Ectodermal cell (in vitro differentiated cells): Measurements from ENCODE around the gene SLC25A24.
"Not testable (repeated sequence)": the region's sequence is repeated elsewhere in the genome, so short reads cannot be mapped to it uniquely, and the experiment has no call there.

ENCODE experiments used
- H3K27ac ChIP-seq: 2 replicates; pipeline ENCODE4 v1.7.0; 2013; ENCODE audit warnings: mild to moderate bottlenecking, low read depth, low read length; ENCODE audit not compliant: insufficient read depth, poor library complexity, severe bottlenecking
- H3K27me3 ChIP-seq: 2 replicates; pipeline ENCODE4 v1.7.0; 2013; ENCODE audit warnings: mild to moderate bottlenecking, low read length; ENCODE audit not compliant: insufficient read depth, control insufficient read depth, poor library complexity, severe bottlenecking
- H3K36me3 ChIP-seq: one replicate; pipeline ENCODE4 v1.7.0; 2013; ENCODE audit warnings: low read length; ENCODE audit not compliant: control insufficient read depth, insufficient read depth
- H3K4me1 ChIP-seq: one replicate; pipeline ENCODE4 v1.7.0; 2013; ENCODE audit warnings: low read length; ENCODE audit not compliant: control insufficient read depth, insufficient read depth
- H3K4me3 ChIP-seq: 2 replicates; pipeline ENCODE4 v1.7.0; 2013; ENCODE audit warnings: low read depth, low read length, control low read depth; ENCODE audit not compliant: insufficient read depth
- H3K9me3 ChIP-seq: 2 replicates; pipeline ENCODE4 v1.7.0; 2013; ENCODE audit warnings: mild to moderate bottlenecking, low read length, moderate library complexity; ENCODE audit not compliant: control insufficient read depth
- WGBS, 2 experiments: methylation state at CpG; one replicate each; pipeline ENCODE4 v1.1.7; 2013; ENCODE audit warnings: missing lambda C conversion rate in 2 of 2; 5-methylcytosine and 5-hydroxymethylcytosine counted together

Gene SLC25A24

DNA sequence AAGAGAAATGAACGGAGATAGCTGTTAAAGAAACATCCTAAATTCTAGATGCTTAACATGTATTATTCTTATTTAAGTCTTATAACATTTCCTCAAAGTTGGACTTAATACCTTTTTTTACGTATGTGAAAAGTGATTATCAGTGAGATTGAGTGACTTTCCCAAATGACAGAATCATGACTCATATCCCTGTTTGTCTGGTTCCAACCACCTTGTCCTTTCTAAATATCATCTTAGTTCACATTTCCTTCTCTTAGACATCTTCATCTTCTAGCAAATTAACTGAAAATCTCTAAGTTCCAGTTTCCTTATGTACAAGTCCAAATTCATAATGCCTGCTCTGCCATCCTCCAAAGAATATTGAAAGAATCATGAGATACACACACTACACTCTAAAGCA, 16.9 kb upstream of the SLC25A24 start:
- H3K27me3 ChIP-seq, H3K9me3 ChIP-seq, H3K36me3 ChIP-seq, H3K4me3 ChIP-seq, H3K27ac ChIP-seq, H3K4me1 ChIP-seq: not testable (repeated sequence)
- 88% methylated on average over 1 of the region's 2 CpGs; no CpG with 5 or more reads in 1 of the 2 experiments for WGBS, 2 experiments

DNA sequence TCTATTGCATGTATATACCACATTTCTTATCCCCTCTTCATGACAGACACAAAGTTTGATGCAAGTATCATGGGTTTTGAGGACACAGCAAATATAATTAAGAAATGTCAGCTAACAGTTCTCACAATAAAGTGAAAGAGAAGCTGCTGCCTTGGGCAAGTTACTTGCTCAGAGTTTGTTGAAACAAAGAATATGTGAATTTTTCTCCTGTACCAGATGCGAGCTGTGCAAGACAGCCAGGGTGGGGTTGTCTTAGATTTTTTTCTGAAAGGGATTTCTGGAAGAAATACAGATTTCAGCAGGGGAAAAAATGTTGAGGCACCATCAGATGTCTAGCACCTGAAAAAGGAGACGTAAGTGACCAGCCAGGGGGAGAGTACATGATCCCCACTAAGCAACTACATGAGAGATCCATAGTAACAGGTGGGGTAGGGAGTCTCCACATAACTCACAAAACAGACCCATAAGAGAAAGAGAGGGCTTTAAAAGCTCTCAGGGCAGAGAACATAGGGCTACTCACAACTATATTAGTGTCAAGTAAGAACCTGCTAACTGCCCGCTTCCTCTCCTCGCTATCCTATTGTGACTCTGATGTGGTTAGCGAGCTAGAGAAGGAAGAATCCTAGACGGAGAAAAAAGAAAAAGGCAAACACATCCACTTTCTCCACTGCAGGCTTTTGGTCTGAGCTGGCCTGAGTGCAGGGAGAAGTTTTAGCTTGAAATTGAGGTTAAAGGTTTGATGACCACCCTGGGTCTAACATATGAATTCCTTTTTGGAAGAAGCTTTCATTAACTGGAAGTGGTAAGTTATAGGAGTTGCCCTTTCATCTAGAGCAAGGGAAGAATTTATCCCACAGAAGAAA, 16.1 kb upstream of the SLC25A24 start:
- not testable (repeated sequence) for H3K36me3 ChIP-seq, H3K4me1 ChIP-seq
- WGBS, 2 experiments, result 90 to 98% methylated on average over 5 to 6 of the region's 6 CpGs

DNA sequence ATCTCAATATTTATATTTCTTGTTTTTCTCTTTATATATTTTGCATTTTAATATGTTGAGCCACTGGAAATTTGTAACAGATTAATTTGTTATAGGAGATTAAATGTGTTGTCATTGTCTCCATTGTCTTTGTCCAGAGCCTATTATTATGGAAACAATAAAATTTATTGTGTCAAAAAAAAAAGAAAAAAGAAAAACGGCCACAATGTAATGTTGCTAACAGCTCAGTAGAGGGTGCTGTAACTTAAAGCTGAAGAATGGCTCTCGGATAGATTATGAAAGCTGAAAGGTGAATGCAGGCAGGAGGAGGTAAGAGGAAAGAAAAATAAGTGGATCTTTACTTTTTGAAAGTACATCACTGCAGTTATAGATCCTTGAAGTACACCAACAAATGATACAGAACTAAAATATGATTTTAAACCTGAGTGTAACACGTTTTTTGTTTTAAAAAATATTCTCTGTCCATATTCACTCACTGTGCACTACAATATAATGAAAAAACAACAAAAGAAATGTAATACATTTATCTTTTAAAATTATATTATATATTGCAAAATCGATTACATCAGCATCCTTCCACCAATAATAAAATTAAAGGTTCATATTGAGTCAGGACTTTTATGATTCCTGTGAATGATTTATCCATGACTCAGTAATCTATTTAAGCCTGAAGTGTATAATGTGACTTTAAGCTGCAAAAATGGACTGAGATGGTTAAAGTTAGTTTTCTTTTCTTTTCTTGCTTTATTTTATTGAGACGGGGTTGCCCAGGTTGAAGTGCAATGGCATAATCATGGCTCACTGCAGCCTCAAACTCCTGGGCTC, 14.7 kb upstream of the SLC25A24 start:
- not testable (repeated sequence) for H3K27me3 ChIP-seq, H3K9me3 ChIP-seq, H3K4me3 ChIP-seq, H3K4me1 ChIP-seq, H3K36me3 ChIP-seq, H3K27ac ChIP-seq
- WGBS, 2 experiments, result 0% methylated on average over 2 of the region's 5 CpGs; no CpG with 5 or more reads in 1 of the 2 experiments

More for the DNA sequence above, 16.1 kb upstream of the SLC25A24 start:
- H3K9me3 ChIP-seq, H3K27me3 ChIP-seq, H3K27ac ChIP-seq, H3K4me3 ChIP-seq: not testable (repeated sequence)

DNA sequence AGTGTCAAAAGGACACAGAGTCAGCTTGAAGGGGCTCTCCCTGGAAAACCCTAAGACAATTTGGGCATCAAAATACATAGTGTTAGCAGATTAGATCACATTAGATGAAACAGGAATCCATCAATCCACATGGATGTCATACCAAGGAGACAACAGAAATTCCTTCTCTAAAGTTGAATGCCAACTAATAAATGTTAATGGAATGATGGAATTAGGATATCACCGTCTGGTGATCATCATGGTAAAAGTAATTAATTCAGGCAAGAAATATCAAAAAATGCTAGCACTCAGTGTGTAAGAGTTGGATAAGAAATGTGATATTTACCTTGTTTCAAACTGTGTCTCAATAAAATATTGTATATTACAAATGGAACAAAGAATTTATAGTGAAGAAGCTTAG, 10.9 kb upstream of the SLC25A24 start:
- 88 to 95% methylated on average over 1 of the region's 1 CpG for WGBS, 2 experiments
- H3K4me1 ChIP-seq, result no peaks in the 10 kb centered on the region
- H3K4me3 ChIP-seq, result no peak overlapping the region
- no peaks in the 10 kb centered on the region for H3K27me3 ChIP-seq
- H3K9me3 ChIP-seq, result no peaks in the 10 kb centered on the region
- H3K27ac ChIP-seq, result no peak overlapping the region
- no peaks in the 10 kb centered on the region for H3K36me3 ChIP-seq

DNA sequence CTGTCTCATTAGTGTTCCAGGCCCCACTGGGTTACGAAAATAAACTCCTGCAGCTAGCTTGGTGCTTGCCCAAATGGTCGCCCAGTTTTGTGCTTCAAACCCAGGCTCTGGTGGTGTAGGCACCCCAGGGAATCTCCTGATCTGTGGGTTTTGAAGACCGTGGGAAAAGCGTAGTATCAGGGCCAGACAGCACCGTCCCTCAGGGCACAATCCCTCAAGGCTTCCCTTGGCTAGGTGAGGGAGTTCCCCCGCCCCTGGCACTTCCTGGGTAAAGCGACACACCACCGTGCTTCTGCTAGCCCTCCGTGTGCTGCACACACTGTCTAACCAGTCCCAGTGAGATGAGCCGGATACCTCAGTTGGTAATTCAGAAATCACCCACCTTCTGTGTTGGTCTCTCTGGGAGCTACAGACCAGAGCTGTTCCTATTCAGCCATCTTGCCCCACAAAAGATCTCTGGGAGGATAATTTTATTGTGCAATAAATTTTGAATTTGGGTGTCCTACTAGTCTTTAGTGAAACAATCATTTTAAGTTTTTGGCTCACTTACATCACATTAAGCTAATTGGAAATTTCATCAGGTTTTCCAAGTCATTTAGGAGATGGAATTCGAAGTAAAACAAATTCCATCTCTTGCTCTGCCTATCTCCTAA, 9.4 kb upstream of the SLC25A24 start:
- no peaks in the 10 kb centered on the region for H3K4me1 ChIP-seq
- no peak overlapping the region for H3K4me3 ChIP-seq
- WGBS, 2 experiments, result 89 to 90% methylated on average over 11 of the region's 11 CpGs
- H3K27ac ChIP-seq, result no peak overlapping the region
- H3K27me3 ChIP-seq, result no peaks in the 10 kb centered on the region
- H3K36me3 ChIP-seq, result no peaks in the 10 kb centered on the region
- no peaks in the 10 kb centered on the region for H3K9me3 ChIP-seq

DNA sequence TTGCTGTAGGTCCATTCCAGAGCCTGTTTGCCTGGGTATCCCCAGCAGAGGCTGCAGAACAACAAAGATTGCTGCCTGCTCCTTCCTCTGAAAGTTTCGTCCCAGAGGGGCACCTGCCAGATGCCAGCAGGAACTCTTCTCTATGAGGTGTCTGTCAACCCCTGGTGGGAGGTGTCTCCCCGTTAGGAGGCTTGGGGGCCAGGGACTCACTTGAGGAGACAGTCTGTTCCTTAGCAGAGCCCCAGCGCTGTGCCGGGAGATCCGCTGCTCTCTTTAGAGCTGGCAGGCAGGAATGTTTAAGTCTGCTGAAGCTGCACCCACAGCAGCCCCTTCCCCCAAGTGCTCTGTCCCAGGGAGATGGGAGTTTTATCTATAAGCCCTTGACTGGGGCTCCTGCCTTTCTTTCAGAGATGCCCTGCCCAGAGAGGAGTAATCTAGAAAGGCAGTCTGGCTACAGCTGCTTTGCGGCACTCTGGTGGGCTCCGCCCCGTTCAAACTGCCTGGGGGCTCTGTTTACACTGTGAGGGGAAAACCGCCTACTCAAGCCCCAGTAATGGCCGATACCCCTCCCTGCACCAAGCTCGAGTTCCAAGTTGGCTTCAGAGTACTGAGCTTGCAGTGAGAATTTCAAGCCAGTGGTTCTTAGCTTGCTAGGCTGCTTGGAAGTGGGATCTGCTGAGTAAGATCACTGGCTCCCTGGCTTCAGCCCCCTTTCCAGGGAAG, 8.7 kb upstream of the SLC25A24 start:
- Histone ChIP-seq H3K36me3 (no peaks in the 10 kb centered on the region), H3K9me3 (no peaks in the 10 kb centered on the region), H3K4me3 (no peak overlapping the region), H3K27ac (no peak overlapping the region), H3K27me3 (no peaks in the 10 kb centered on the region), H3K4me1 (no peaks in the 10 kb centered on the region)
- WGBS, 2 experiments, result 78 to 82% methylated on average over 11 of the region's 11 CpGs

DNA sequence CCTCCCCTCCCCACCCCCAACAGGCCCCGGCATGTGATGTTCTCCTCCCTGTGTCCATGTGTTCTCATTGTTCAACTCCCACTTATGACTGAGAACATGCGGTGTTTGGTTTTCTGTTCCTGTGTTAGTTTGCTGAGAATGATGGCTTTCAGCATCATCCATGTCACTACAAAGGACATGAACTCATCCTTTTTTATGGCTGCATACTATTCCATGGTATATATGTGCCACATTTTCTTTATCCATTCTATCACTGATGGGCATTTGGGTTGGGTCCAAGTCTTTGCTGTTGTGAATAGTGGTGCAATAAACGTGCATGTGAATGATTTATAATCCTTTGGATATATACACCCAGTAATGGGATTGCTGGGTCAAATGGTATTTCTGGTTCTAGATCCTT, 3.4 kb upstream of the SLC25A24 start:
- WGBS, 2 experiments, result 90 to 100% methylated on average over 2 of the region's 3 CpGs
- not testable (repeated sequence) for H3K27ac ChIP-seq, H3K4me3 ChIP-seq, H3K4me1 ChIP-seq, H3K9me3 ChIP-seq, H3K36me3 ChIP-seq, H3K27me3 ChIP-seq

DNA sequence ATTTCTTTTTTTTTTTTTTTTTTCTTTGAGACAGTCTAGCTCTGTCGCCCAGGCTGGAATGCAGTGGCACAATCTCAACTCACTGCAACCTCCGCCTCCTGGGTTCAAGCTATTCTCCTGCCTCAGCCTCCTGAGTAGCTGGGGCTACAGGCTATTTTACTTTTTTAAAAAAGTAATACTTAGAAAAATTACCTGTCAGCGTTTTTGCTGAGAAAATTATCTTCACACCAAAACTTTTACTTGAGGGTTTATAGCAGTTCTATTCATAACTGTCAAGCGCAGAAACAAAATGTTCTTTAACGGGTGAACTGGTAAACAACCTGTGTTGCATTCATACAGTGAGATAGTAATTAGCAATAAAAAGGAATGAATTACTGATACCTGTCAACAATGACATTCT, 1.5 kb upstream of the SLC25A24 start:
- H3K27ac ChIP-seq, result no peak overlapping the region
- no peaks in the 10 kb centered on the region for H3K4me1 ChIP-seq
- H3K9me3 ChIP-seq, result no peaks in the 10 kb centered on the region
- no peaks in the 10 kb centered on the region for H3K27me3 ChIP-seq
- 82 to 87% methylated on average over 5 of the region's 5 CpGs for WGBS, 2 experiments
- no peaks in the 10 kb centered on the region for H3K36me3 ChIP-seq
- no peak overlapping the region for H3K4me3 ChIP-seq

DNA sequence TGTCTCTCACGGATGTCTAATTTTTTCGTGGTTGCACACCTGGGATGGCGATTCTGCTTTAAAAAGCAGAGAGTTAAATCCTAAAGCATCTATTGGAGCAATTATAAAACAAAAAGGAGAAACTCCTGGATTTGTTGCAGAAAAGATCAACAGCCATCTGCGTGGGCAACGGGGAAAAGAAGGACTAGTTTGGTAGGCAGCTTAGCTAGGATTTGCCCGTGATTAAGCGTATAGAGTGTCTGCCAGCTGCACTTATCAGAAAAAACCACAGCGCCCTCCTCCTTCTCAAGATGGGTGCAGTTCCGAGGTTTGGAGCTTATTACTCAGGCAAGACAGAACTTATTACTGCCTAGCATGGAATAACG, 526 bp upstream of the SLC25A24 start:
- 17 to 18% methylated on average over 10 of the region's 10 CpGs for WGBS, 2 experiments
- Histone ChIP-seq H3K36me3 (no peaks in the 10 kb centered on the region), H3K27me3 (no peaks in the 10 kb centered on the region), H3K4me1 (no peaks in the 10 kb centered on the region), H3K27ac (peak overlapping the region; percentile 33), H3K9me3 (no peaks in the 10 kb centered on the region), H3K4me3 (peak overlapping the region; percentile 94)
